Epidermal melanocyte (primary cell): ENCODE measurements around the gene TP53TG3E.
"Not testable (repeated sequence)": the region's sequence is repeated elsewhere in the genome, so short reads cannot be mapped to it uniquely, and the experiment has no call there.

Source experiments
- DNase-seq: peaks from one replicate; pipeline ENCODE4 v3.0.0; 2011; ENCODE audit warnings: low spot score; ENCODE audit not compliant: insufficient read length

TP53TG3E gene, protein sequence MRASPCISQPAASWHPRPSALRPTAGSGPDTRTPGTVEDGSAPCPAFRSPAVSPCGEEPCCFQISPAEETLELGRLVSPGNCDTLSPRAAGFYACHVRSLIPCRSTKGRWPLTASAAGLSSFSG

DNA sequence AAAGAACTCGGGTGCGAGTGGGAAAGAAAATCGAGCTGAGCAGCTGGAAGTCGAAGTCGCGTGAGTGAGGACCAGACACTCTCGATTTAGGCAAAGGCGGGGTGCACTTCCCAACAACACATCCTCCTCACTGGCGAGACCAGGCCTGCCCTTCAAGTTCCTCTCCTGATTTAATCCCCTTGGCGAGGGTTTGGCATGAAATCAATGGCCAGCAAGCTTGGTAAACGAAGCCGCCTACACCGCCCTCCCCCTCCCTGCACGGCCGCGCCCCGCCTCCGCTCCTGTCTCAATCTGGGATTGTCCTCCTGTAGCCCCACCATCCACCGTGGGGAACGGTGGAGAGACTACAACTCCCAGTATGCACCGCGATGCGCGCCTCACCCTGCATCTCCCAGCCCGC is at the start of gene TP53TG3E:
TP53TG3E (plus strand) TSS at position 301 of the 400 bp plus-strand sequence; CDS start at position 369, 68 bp downstream.
- DNase-seq = not testable (repeated sequence)

DNA sequence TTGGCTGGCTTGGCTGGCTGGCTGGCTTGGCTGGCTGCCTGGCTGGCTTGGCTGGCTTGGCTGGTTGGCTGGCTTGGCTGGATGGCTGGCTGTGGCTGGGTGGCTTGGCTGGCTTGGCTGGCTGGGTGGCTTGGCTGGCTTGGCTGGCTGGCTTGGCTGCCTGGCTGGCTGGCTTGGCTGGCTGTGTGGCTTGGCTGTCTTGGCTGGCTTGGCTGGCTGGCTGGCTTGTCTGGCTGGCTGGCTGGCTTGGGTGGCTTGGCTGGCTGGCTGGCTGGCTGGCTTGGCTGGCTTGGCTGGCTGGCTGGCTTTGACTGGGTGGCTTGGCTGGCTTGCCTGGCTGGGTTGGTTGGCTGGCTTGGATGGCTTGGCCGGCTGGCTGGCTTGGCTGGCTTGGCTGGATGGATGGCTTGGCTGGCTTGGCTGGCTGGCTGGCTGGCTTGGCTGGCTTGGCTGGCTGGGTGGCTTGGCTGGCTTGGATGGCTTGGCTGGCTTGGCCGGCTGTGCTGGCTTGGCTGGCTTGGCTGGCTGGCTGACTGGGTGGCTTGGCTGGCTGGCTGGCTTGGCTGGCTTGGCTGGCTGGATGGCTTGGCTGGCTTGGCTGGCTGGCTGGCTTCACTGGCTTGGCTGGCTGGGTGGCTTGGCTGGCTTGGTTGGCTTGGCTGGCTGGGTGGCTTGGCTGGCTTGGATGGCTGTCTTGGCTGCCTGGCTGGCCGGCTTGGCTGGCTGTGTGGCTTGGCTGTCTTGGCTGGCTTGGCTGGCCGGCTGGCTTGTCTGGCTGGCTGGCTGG is 32.3 kb downstream of the TP53TG3E start:
- DNase-seq = not testable (repeated sequence)

DNA sequence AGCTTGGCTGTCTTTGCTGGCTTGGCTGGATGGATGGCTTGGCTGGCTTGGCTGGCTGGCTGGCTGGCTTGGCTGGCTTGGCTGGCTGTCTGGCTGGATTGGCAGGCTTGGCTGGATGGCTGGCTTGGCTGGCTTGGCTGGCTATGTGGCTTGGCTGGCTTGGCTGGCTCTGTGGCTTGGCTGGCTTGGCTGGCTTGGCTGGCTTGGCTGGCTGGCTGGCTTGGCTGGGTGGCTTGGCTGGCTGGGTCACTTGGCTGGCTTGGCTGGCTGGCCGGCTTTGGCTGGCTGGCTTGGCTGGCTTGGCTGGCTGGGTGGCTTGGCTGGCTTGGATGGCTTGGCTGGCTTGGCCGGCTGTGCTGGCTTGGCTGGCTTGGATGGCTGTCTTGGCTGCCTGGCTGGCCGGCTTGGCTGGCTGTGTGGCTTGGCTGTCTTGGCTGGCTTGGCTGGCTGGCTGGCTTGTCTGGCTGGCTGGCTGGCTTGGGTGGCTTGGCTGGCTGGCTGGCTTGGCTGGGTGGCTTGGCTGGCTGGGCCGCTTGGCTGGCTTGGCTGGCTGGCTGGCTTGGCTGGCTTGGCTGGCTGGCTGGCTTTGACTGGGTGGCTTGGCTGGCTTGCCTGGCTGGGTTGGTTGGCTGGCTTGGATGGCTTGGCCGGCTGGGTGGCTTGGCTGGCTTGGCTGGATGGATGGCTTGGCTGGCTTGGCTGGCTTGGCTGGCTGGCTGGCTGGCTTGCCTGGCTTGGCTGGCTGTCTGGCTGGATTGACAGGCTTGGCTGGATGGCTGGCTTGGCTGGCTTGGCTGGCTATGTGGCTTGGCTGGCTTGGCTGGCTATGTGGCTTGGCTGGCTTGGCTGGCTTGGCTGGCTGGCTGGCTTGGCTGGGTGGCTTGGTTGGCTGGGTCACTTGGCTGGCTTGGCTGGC is 33.8 kb downstream of the TP53TG3E start:
- DNase-seq = not testable (repeated sequence)

DNA sequence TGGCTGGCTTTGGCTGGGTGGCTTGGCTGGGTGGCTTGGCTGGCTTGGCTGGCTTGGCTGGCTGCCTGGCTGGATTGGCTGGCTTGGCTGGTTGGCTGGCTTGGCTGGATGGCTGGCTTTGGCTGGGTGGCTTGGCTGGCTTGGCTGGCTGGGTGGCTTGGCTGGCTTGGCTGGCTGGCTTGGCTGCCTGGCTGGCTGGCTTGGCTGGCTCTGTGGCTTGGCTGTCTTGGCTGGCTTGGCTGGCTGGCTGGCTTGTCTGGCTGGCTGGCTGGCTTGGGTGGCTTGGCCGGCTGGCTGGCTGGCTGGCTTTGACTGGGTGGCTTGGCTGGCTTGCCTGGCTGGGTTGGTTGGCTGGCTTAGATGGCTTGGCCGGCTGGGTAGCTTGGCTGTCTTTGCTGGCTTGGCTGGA is 34.4 kb downstream of the TP53TG3E start:
- DNase-seq = not testable (repeated sequence)

DNA sequence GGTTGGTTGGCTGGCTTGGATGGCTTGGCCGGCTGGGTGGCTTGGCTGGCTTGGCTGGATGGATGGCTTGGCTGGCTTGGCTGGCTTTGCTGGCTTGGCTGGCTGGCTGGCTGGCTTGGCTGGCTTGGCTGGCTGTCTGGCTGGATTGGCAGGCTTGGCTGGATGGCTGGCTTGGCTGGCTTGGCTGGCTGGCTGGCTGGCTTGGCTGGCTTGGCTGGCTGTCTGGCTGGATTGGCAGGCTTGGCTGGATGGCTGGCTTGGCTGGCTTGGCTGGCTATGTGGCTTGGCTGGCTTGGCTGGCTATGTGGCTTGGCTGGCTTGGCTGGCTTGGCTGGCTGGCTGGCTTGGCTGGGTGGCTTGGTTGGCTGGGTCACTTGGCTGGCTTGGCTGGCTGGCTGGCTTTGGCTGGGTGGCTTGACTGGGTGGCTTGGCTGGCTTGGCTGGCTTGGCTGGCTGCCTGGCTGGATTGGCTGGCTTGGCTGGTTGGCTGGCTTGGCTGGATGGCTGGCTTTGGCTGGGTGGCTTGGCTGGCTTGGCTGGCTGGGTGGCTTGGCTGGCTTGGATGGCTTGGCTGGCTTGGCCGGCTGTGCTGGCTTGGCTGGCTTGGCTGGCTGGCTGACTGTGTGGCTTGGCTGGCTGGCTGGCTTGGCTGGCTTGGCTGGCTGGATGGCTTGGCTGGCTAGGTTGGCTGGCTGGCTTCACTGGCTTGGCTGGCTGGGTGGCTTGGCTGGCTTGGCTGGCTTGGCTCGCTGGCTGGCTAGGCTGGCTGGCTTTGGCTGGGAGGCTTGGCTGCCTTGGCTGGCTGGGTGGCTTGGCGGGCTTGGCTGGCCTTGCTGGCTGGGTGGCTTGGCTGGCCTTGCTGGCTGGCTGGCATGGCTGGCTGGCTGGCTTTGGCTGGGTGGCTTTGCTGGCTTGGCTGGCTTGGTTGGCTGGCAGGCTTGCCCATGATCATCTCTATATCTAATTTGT is 35.3 kb downstream of the TP53TG3E start:
- not testable (repeated sequence) for DNase-seq
